GM21526 (cell line): ENCODE results near the gene CEBPA.
"Not testable (repeated sequence)": the region's sequence is repeated elsewhere in the genome, so short reads cannot be mapped to it uniquely, and the experiment has no call there.

ENCODE experiments used
- ATAC-seq: cut with Tn5 transposase; IDR thresholded peaks from one replicate; pipeline ENCODE4 v1.9.1; 2021; ENCODE audit warnings: moderate library complexity; ENCODE audit not compliant: unreplicated experiment, low FRiP score

CEBPA gene

GRCh38 chr19:33329060-33329459 lies 26.7 kb upstream of the CEBPA start:
- no peak for ATAC-seq

DNA sequence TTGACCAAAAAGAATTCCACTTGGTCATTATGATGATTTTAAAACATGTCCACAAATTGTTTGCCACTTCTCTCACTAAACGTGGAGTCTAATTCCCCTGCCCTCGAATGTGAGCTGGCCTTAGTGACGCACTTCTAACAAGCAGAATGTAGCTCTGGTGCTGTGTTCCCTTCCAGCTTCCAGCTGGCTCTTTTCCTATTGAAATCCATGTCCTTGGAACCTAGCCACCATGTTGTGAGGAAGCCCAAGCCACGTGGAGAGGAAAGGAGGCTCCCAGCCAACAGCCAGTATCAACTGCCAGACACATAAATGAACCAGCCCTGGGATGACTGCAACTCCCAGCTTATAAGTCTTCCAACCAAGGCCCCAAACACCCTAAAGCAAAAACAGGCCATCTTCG lies 23.6 kb upstream of the CEBPA start:
- ATAC-seq = no peak

DNA sequence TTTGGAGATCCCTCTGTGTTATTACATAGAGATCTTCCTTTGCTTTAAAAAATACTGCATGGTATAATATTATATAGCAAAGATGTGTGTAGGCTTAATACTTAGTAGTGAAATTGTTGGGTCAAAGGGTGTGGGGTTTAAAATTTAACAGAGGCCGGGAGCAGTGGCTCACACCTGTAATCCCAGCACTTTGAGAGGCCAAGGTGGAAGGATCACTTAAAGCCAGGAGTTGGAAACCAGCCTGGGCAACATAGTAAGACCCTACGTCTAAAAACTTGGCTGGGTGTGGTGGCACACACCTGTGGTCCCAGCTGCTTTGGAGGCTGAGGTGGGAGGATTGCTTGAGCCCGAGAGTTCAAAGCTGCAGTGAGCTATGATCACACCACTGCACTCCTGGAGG lies 22.3 kb upstream of the CEBPA start:
- no peak for ATAC-seq

DNA sequence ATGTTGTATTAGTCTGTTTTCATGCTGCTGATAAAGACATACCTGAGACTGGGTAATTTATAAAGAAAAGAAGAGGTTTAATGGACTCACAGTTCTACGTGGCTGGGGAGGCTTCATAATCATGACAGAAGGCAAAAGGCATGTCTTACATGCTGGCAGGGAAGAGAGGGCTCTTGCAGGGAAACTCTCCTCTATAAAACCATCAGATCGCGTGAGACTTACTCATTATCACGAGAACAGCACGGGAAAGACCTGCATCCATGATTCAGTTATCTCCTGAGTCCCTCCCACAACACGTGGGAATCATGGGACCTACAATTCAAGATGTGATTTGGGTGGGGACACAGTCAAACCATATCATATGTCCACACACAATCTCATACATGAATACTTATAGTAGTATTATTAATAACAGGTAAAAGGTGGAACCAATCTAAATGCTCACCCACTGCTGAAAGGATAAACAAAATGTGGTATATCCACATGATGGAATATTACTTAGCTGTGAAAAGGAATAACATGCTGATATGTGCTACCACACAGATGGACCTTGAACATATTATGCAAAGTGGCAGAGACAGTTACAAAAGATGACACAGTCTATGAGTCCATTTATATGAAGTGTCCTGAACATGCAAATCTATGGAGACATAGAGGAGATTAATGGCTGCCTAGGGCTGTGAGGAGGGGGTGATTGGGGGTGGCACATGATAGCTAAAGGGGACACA lies 20.9 kb upstream of the CEBPA start:
- ATAC-seq = no peak

- no peak for ATAC-seq
Observed at GRCh38 chr19:33320636-33321035, 18.3 kb upstream of the CEBPA start.

- ATAC-seq = not testable (repeated sequence)
Observed at GRCh38 chr19:33317991-33318390, 15.7 kb upstream of the CEBPA start.

DNA sequence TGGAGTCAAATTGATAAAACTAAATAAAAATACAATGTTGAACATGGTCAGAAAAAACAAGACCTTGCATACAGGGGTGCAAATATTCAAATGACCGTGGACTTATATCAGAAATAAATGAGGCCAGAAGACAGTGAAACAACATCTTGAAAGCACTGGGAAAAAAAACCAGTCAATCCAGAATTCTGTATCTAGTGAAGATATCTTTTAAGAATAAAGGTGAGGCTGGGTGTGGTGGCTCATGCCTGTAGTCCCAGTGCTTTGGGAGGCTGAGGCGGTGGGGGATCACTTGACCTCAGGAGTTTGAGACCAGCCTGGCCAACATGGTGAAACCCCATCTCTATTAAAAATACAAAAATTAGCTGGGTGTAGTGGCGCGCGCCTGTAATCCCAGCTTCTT lies 15.2 kb upstream of the CEBPA start:
- ATAC-seq = no peak

DNA sequence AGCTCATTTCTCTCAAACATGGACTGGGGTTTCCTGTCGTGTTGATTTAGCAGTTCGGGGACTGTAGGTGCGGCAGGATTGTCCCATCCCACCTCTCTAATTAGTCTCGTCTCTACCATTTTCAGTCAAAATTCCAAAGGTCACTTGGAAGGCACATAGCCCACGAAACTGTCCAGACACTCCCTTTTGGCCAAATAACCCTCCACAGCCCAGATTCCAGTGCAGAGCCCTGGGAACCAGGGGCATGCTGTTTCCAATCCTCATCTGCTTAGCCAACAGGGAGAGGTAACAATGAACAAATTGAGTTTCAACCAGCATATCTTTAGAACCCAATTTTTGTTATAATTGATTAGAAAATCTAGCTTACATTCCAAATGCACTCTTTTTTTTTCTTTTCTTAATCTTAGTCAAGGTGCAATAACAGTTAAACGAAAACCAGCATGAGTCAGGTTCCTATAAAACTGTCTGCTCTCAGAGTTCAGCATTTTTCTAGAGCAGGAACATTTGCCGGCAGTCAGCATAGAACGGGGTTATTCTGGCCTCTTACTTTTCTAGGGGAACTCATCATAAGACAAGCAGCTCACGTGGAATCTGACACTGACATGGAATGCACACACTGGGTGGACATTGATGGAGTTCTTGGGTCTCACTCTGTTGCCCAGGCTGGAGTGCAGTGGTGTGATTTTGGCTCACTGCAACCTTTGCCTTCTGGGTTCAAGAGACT lies 14.4 kb upstream of the CEBPA start:
- no peak for ATAC-seq

- ATAC-seq = not testable (repeated sequence)
Observed at GRCh38 chr19:33312808-33313207, 10.5 kb upstream of the CEBPA start.

GRCh38 chr19:33312065-33312464 lies 9.7 kb upstream of the CEBPA start:
- no peak for ATAC-seq

- ATAC-seq = no peak
Observed at GRCh38 chr19:33311326-33311682, 9.0 kb upstream of the CEBPA start.

GRCh38 chr19:33310606-33311325 lies 8.4 kb upstream of the CEBPA start:
- ATAC-seq = no peak

DNA sequence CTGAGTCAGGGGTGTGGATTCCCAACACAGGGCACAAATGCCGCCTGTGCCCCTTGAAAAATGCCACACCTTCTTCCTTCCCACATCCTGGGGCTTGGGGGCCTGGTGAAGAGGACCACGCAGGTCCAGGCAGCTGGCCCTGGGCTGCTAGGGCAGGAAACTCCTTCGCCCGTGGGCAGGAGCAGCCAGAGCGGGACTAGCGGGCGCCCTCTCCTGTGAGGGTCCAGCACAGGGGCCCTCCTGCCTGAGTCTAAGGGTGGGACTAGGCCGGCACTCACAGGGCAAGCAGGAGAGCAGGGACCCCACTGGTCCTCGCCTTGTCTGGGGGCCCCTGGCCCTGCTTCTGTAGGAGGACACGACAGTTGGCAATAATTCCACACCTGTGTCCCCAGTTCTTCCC lies 7.5 kb upstream of the CEBPA start:
- ATAC-seq = no peak

GRCh38 chr19:33306853-33307792 lies 4.8 kb upstream of the CEBPA start:
- ATAC-seq = no peak

GRCh38 chr19:33306191-33306590 lies 3.9 kb upstream of the CEBPA start:
- no peak for ATAC-seq

GRCh38 chr19:33304760-33305647 lies 2.7 kb upstream of the CEBPA start:
- no peak for ATAC-seq

GRCh38 chr19:33304371-33304759 lies 2.0 kb upstream of the CEBPA start:
- ATAC-seq = no peak

DNA sequence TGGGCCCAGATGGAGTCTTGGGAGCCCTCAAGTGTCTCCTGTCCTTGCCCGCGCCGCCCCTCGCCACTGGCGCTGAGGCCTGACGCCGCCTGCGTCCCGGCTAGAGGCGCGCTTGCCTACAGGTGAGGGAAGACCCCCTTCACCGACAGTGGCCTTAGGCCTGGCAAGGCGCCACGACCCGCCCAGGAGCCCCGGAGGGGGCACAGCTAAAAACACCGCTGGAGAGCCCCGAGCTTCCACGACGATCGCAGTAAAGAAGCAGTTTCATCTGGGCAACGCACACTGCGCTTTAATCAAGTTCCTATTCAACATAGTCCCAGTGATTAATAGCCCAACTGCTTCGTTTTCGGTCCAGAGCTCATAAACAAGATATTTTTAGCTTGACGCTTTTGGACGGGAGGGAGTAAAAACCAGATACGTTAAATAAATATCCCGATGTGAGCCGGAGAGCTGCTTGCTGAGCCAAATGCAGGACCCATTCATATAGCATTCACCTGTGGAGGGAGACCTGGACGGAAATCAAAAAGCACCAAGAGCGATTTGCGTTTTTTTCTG lies 1.5 kb upstream of the CEBPA start:
- no peak for ATAC-seq
